Heart left ventricle (tissue), 16 donors: ENCODE measurements around the gene ODAM. TPM values are rescaled to one million over a fixed set of nuclear protein-coding genes. Genes with fewer than 3 reads are reported as not detected.
"Not testable (repeated sequence)": the region's sequence is repeated elsewhere in the genome, so short reads cannot be mapped to it uniquely, and the experiment has no call there.

Experiments used
- ATAC-seq, 4 donors: fragments of 200-7000 bp; cut with Tn5 transposase; one replicate each; pipeline ENCODE4 v1.9.1; 2020 to 2022; ENCODE audit warnings: moderate library complexity in 4 of 4, mild to moderate bottlenecking in 3 of 4, moderate number of reproducible peaks in 1 of 4
- DNase-seq, 5 donors: peaks; one replicate each; pipeline ENCODE4 v3.0.0-alpha.2; 2020
- H3K27ac ChIP-seq, 12 donors: fragments of 200-600 bp; sonication (generic) in 4 of 12; one replicate each; pipeline versions ENCODE4 v1.5.0 to v1.8.0; 2016 to 2022; ENCODE audit warnings: mild to moderate bottlenecking in 2 of 12
- H3K27me3 ChIP-seq, 9 donors: fragments of 200-600 bp; sonication (generic) in 2 of 9; one replicate each; pipeline versions ENCODE4 v1.5.1 to v1.8.0; 2016 to 2022; ENCODE audit warnings: mild to moderate bottlenecking in 3 of 9
- H3K36me3 ChIP-seq, 9 donors: fragments of 200-600 bp; sonication (generic) in 2 of 9; one replicate each; pipeline versions ENCODE4 v1.5.0 to v1.8.0; 2018 to 2022; ENCODE audit warnings: mild to moderate bottlenecking in 2 of 9
- H3K4me1 ChIP-seq, 12 donors: fragments of 200-600 bp; sonication (generic) in 4 of 12; one replicate each; pipeline versions ENCODE4 v1.5.0 to v1.8.0; 2016 to 2022; ENCODE audit warnings: mild to moderate bottlenecking in 3 of 12
- H3K4me3 ChIP-seq, 12 donors: fragments of 200-600 bp; sonication (generic) in 4 of 12; one replicate each; pipeline versions ENCODE4 v1.5.0 to v1.8.0; 2017 to 2022; ENCODE audit warnings: mild to moderate bottlenecking in 9 of 12, moderate library complexity in 4 of 12
- H3K9me3 ChIP-seq, 12 donors: fragments of 200-600 bp; sonication (generic) in 4 of 12; one replicate each; pipeline versions ENCODE4 v1.5.0 to v1.8.0; 2016 to 2022; ENCODE audit warnings: mild to moderate bottlenecking in 1 of 12
- CTCF ChIP-seq, 12 donors: fragments of 200-600 bp; sonication (generic) in 4 of 12; IDR thresholded peaks; one replicate each; pipeline versions ENCODE4 v1.5.0 to v1.8.0; 2018 to 2022; ENCODE audit warnings: antibody characterized with exemption in 12 of 12, mild to moderate bottlenecking in 5 of 12
- POLR2A ChIP-seq, 2 donors: fragments of 450-650 bp; IDR thresholded peaks; one replicate each; pipeline ENCODE4 v1.6.1; 2017; ENCODE audit warnings: antibody characterized with exemption in 2 of 2, mild to moderate bottlenecking in 2 of 2, moderate library complexity in 2 of 2
- WGBS, 4 donors: extraction: QIAGEN DNeasy Blood & Tissue Kit in 2 of 4; methylation state at CpG; one replicate each; pipeline versions ENCODE4 v1.1.5 to v1.1.7; 2013 to 2018; 5-methylcytosine and 5-hydroxymethylcytosine counted together
- intact Hi-C, 10 donors: fragments of 100-400 bp; cut with DNase I; formaldehyde crosslinking; loops; one replicate each; pipeline versions ENCODE4 v1.11.1 to v1.14.2; 2022
- polyA plus RNA-seq, 2 donors: library from polyadenylated mRNA; stranded (reverse); fragments of 200-250 nt; gene quantifications; one replicate each; pipeline ENCODE4 v1.2.3, GENCODE V29; 2013
- total RNA-seq, 9 donors: library from RNA; depleted of rRNA in 2 of 9; stranded (reverse); fragments of >200 nt in 2 of 9; fragmentation: NEBNext Ultra II Directional in 3 of 9; extraction: Animal tissue kit (Norgen Biotek cat#: 25700) in 3 of 9; gene quantifications; one replicate each; pipeline versions ENCODE4 v1.1.0 to v1.2.4, GENCODE V29; 2016 to 2023
- donor health status: ischemic (EF 13 %, LVEDD 7.1; RV severe dilation, severe dysfunction).
- donor health status: healthy with polysubstance abuse.
- donor health status: DM: no; HTN: yes; CAD: no.
- donor health status: DM: no; HTN: no; CAD: no.
- donor health status: ischemic (EF 25% LVEDD 6.9; RV normal size, moderate dysfunction).
- donor health status: ischemic (EF 25% LVEDD 5.7; RV mildly dilated, moderate dysfunction).
- donor health status: healthy.
- donor health status: DM: yes; HTN: yes; CAD: no.
- donor health status: ischemic (EF 35%, LVEDD 5.7; RV mildly dilated, moderate dysfunction).
- donor health status: nonischemic (EF 11% LVEDD 7.7; RV severe dilation, severe dysfunction).
- donor health status: DM: yes; HTN: yes; CAD: no.
- donor health status: PGD.
- donor health status: ischemic (EF 29% LVEDD 5.4; RV normal size, mild dysfunction).
- donor health status: nonischemic (EF 23%, LVEDD 6.1; RV moderate dilation, normal function).

The ODAM gene
- total and polyA plus RNA-seq, 11 donors, result not detected

- ATAC-seq, result no peak
- DNase-seq, result no peak
- Histone ChIP-seq H3K27ac (no peak within 1 kb of the TSS), H3K9me3 (no peaks in the 10 kb centered on the region), H3K4me3 (no peak within 1 kb of the TSS), H3K27me3 (no peaks in the 10 kb centered on the region), H3K36me3 (no peaks in the 10 kb centered on the region), H3K4me1 (no peaks in the 10 kb centered on the region)
- intact Hi-C loops, result no loop called here
- WGBS, 4 donors, result 64 to 72% (median 71%) methylated on average over 2 of the region's 2 CpGs
- no peak for TF ChIP-seq POLR2A (IDR thresholded peaks at IDR 0.05)
Observed at GRCh38 chr4:70225824-70226223, 30.3 kb downstream of the ODAM start, which contains the start of gene FDCSP. Gene FDCSP, plus strand, starts transcription at chr4:70226124. Its CDS starts 5,071 bp downstream, at chr4:70231195.

- ATAC-seq, result no peak
- no peak overlapping the region for H3K4me3 ChIP-seq
- 42 to 75% (median 73%) methylated on average over 1 of the region's 1 CpG for WGBS, 4 donors
- no peaks in the 10 kb centered on the region for H3K36me3 ChIP-seq
- no peak overlapping the region for H3K27ac ChIP-seq
- no peaks in the 10 kb centered on the region for H3K4me1 ChIP-seq
- intact Hi-C loops, result no loop called here
- no peaks in the 10 kb centered on the region for H3K9me3 ChIP-seq
- no peaks in the 10 kb centered on the region for H3K27me3 ChIP-seq
- TF ChIP-seq POLR2A (IDR thresholded peaks at IDR 0.05) (no peak), CTCF (IDR thresholded peaks at IDR 0.05) (no peak)
- DNase-seq, result no peak
Observed at GRCh38 chr4:70236125-70236524, 40.6 kb downstream of the ODAM start.

GRCh38 chr4:70239131-70239883 is 43.8 kb downstream of the ODAM start:
- ATAC-seq (no peak), DNase-seq (no peak)
- Histone ChIP-seq H3K27ac (no peak overlapping the region), H3K4me1 (no peaks in the 10 kb centered on the region), H3K36me3 (no peaks in the 10 kb centered on the region), H3K9me3 (no peaks in the 10 kb centered on the region), H3K27me3 (no peaks in the 10 kb centered on the region), H3K4me3 (no peak overlapping the region)
- TF ChIP-seq CTCF (IDR thresholded peaks at IDR 0.05) (no peak), POLR2A (IDR thresholded peaks at IDR 0.05) (no peak)
- intact Hi-C loops, result no loop called here
- WGBS, 4 donors, result 28 to 40% (median 39%) methylated on average over 3 of the region's 3 CpGs

GRCh38 chr4:70239884-70240591 is 44.5 kb downstream of the ODAM start:
- H3K4me3 ChIP-seq, result no peak overlapping the region
- no peaks in the 10 kb centered on the region for H3K9me3 ChIP-seq
- no peaks in the 10 kb centered on the region for H3K4me1 ChIP-seq
- H3K27me3 ChIP-seq, result no peaks in the 10 kb centered on the region
- intact Hi-C loops, result no loop called here
- TF ChIP-seq POLR2A (IDR thresholded peaks at IDR 0.05) (no peak), CTCF (IDR thresholded peaks at IDR 0.05) (no peak)
- H3K36me3 ChIP-seq, result no peaks in the 10 kb centered on the region
- ATAC-seq, result no peak
- H3K27ac ChIP-seq, result no peak overlapping the region
- no peak for DNase-seq
- 50 to 62% (median 61%) methylated on average over 5 of the region's 5 CpGs for WGBS, 4 donors

- WGBS, 4 donors, result 79 to 88% (median 81%) methylated on average over 3 of the region's 3 CpGs
- H3K27ac ChIP-seq, H3K27me3 ChIP-seq, ATAC-seq, H3K4me3 ChIP-seq, DNase-seq, intact Hi-C loops, H3K4me1 ChIP-seq, H3K9me3 ChIP-seq, H3K36me3 ChIP-seq: not testable (repeated sequence)
Observed at GRCh38 chr4:70242297-70242696, 46.8 kb downstream of the ODAM start, which contains the start of gene CSN3. Gene CSN3, plus strand, starts transcription at chr4:70242597. Its CDS starts 2,223 bp downstream, at chr4:70244820.
